Ovary (tissue), 3 donors: ENCODE data around the gene POLR3C.

Experiments
- CTCF ChIP-seq, 3 donors: fragments of 450-650 bp in 2 of 3; fragments of 200-600 bp in 1 of 3; IDR thresholded peaks; one replicate each; pipeline versions ENCODE4 v1.5.1 to v1.8.0; 2016 to 2022; ENCODE audit warnings: antibody characterized with exemption in 3 of 3, mild to moderate bottlenecking in 1 of 3
- EP300 ChIP-seq: sonication (generic); formaldehyde crosslinking; IDR thresholded peaks from one replicate; pipeline ENCODE4 v1.6.1; 2017; ENCODE audit warnings: antibody characterized with exemption
- donor health status: DM: no; HTN: no; CAD: no.

- no peak for TF ChIP-seq CTCF (IDR thresholded peaks at IDR 0.05)
- no peak for TF ChIP-seq EP300
These were observed 4.5 kb downstream of the POLR3C start for GRCh38 chr1:145828367-145829026.
